Hepatocyte (in vitro differentiated cells): ENCODE results near the gene BCL2. TPM values are rescaled to one million over a fixed set of nuclear protein-coding genes. Genes with fewer than 3 reads are reported as not detected.

Source experiments
- DNase-seq: peaks from one replicate; pipeline ENCODE4 v3.0.0-alpha.2; 2016; ENCODE audit warnings: low spot score
- H2AFZ ChIP-seq: fragments of 200-600 bp; sonication (generic); 2 replicates; pipeline ENCODE4 v1.6.0; 2016; ENCODE audit warnings: antibody characterized with exemption, mild to moderate bottlenecking
- H3K27ac ChIP-seq: fragments of 200-600 bp; sonication (generic); 2 replicates; pipeline ENCODE4 v1.5.1; 2016; ENCODE audit warnings: mild to moderate bottlenecking
- H3K27me3 ChIP-seq: fragments of 200-600 bp; sonication (generic); 2 replicates; pipeline ENCODE4 v1.6.1; 2016
- H3K36me3 ChIP-seq: fragments of 200-600 bp; sonication (generic); replicated peaks from 2 replicates; pipeline ENCODE4 v1.5.1; 2016; ENCODE audit warnings: low read depth; ENCODE audit not compliant: insufficient read depth
- H3K4me1 ChIP-seq: fragments of 200-600 bp; sonication (generic); 2 replicates; pipeline ENCODE4 v1.5.1; 2016; ENCODE audit warnings: mild to moderate bottlenecking, moderate library complexity; ENCODE audit not compliant: insufficient read depth
- H3K4me2 ChIP-seq: fragments of 200-600 bp; sonication (generic); 2 replicates; pipeline ENCODE4 v1.6.0; 2016
- H3K4me3 ChIP-seq: fragments of 200-600 bp; sonication (generic); 2 replicates; pipeline ENCODE4 v1.5.1; 2016; ENCODE audit warnings: mild to moderate bottlenecking
- H3K79me2 ChIP-seq: fragments of 200-600 bp; sonication (generic); 2 replicates; pipeline ENCODE4 v1.6.0; 2017; ENCODE audit warnings: mild to moderate bottlenecking
- H3K9me2 ChIP-seq: fragments of 200-600 bp; sonication (generic); replicated peaks from 2 replicates; pipeline ENCODE4 v1.6.0; 2017; ENCODE audit warnings: mild to moderate bottlenecking; ENCODE audit not compliant: insufficient read depth
- H3K9me3 ChIP-seq: fragments of 200-600 bp; sonication (generic); 2 replicates; pipeline ENCODE4 v1.5.1; 2016; ENCODE audit warnings: low read depth, mild to moderate bottlenecking
- H4K20me1 ChIP-seq: fragments of 200-600 bp; sonication (generic); 2 replicates; pipeline ENCODE4 v1.6.0; 2016; ENCODE audit warnings: mild to moderate bottlenecking; ENCODE audit not compliant: insufficient read depth, poor library complexity, severe bottlenecking
- EZH2 ChIP-seq: fragments of 200-600 bp; sonication (generic); IDR thresholded peaks from 2 replicates; pipeline ENCODE4 v1.6.1; 2016; ENCODE audit warnings: antibody characterized with exemption, mild to moderate bottlenecking, borderline replicate concordance
- EZH2phosphoT487 ChIP-seq: fragments of 200-600 bp; sonication (generic); IDR thresholded peaks from one replicate; pipeline ENCODE4 v1.6.1; 2018; ENCODE audit warnings: antibody characterized with exemption, mild to moderate bottlenecking, low read depth, moderate library complexity; ENCODE audit not compliant: unreplicated experiment, severe bottlenecking
- WGBS: methylation state at CpG from one replicate; pipeline ENCODE4 v1.1.6; 2016; ENCODE audit warnings: low lambda C conversion rate; ENCODE audit errors: missing lambda C conversion rate; 5-methylcytosine and 5-hydroxymethylcytosine counted together
- polyA plus RNA-seq: library from polyadenylated mRNA; unstranded; fragments of >200 nt; fragmentation: Nextera tagmentation; extraction: Ambion mirVana; gene quantifications from 2 replicates; pipeline ENCODE4 v1.2.1, GENCODE V29; 2016
- total RNA-seq: library from RNA; depleted of rRNA; stranded (reverse); fragments of >200 nt; gene quantifications from 2 replicates; pipeline ENCODE4 v1.2.3, GENCODE V29; 2014
- TF ChIP-seq, protein P1 (sequence below): fragments of 200-600 bp; sonication (generic); IDR thresholded peaks from 2 replicates; pipeline ENCODE4 v1.5.1; 2016; ENCODE audit warnings: antibody characterized with exemption, mild to moderate bottlenecking; ENCODE audit not compliant: poor library complexity

Gene BCL2
- total and polyA plus RNA-seq, 2 experiments from 2014 or later: 1.0 to 11.4 TPM

DNA sequence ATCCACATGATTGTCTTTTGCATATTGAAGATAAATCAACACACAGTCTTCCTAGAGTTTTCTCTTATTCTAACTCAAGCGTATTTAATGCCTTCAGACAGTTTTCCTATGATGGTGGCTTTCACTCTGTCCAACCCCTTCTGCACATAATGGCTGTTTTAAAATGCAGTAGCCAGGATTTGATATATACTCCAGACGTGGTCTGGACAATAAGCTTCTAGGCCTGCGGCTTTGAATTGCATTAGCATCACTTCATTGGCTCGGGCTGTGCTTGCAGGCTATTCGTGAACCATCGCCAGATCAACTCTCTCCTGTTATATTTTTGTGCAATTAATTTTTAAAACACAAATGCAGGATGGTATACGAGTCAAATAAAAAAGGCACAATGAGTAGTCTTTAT lies 235.3 kb downstream of the BCL2 start:
- H3K4me1 ChIP-seq: no peaks in the 10 kb centered on the region
- no peak overlapping the region for H3K4me3 ChIP-seq
- no peak for DNase-seq
- 90% methylated on average over 7 of the region's 7 CpGs for WGBS
- H3K36me3 ChIP-seq: no peaks in the 10 kb centered on the region
- TF ChIP-seq EZH2: no peak
- H3K27me3 ChIP-seq: no peaks in the 10 kb centered on the region
- H2AFZ ChIP-seq: no peak overlapping the region
- H3K27ac ChIP-seq: no peak overlapping the region
- no peaks in the 10 kb centered on the region for H3K9me3 ChIP-seq
- H3K79me2 ChIP-seq: no peaks in the 10 kb centered on the region
- no peaks in the 10 kb centered on the region for H3K9me2 ChIP-seq
- H3K4me2 ChIP-seq: no peak overlapping the region
- H4K20me1 ChIP-seq: no peaks in the 10 kb centered on the region

DNA sequence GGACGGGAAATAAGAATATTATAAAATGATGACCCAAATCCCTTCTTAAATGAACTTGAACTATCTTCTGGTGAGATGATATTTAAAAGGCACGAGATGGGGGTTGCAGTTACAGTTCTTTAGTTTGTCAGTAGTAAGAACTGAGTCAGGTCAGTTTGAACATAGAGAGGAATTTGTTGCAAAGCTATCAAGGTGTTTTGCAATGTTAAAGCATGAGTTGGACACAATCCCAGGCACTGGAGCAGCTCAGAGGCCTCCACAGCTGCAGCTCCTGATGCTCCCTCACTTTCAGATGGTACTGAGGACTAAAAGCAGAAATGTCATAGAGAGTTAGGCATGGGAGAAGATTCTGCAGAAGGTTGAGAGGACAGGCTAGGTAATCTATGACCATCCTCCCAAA lies 236.0 kb downstream of the BCL2 start:
- no peaks in the 10 kb centered on the region for H3K9me3 ChIP-seq
- no peak overlapping the region for H3K27ac ChIP-seq
- H4K20me1 ChIP-seq: no peaks in the 10 kb centered on the region
- WGBS: 97% methylated on average over 2 of the region's 2 CpGs
- DNase-seq: no peak
- H3K4me2 ChIP-seq: no peak overlapping the region
- H3K27me3 ChIP-seq: no peaks in the 10 kb centered on the region
- H3K4me3 ChIP-seq: no peak overlapping the region
- no peak overlapping the region for H2AFZ ChIP-seq
- H3K9me2 ChIP-seq: no peaks in the 10 kb centered on the region
- no peaks in the 10 kb centered on the region for H3K36me3 ChIP-seq
- TF ChIP-seq EZH2phosphoT487: no peak
- TF ChIP-seq, protein P1, sequence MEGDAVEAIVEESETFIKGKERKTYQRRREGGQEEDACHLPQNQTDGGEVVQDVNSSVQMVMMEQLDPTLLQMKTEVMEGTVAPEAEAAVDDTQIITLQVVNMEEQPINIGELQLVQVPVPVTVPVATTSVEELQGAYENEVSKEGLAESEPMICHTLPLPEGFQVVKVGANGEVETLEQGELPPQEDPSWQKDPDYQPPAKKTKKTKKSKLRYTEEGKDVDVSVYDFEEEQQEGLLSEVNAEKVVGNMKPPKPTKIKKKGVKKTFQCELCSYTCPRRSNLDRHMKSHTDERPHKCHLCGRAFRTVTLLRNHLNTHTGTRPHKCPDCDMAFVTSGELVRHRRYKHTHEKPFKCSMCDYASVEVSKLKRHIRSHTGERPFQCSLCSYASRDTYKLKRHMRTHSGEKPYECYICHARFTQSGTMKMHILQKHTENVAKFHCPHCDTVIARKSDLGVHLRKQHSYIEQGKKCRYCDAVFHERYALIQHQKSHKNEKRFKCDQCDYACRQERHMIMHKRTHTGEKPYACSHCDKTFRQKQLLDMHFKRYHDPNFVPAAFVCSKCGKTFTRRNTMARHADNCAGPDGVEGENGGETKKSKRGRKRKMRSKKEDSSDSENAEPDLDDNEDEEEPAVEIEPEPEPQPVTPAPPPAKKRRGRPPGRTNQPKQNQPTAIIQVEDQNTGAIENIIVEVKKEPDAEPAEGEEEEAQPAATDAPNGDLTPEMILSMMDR: no peak
- TF ChIP-seq EZH2: no peak
- no peaks in the 10 kb centered on the region for H3K79me2 ChIP-seq
- no peaks in the 10 kb centered on the region for H3K4me1 ChIP-seq

DNA sequence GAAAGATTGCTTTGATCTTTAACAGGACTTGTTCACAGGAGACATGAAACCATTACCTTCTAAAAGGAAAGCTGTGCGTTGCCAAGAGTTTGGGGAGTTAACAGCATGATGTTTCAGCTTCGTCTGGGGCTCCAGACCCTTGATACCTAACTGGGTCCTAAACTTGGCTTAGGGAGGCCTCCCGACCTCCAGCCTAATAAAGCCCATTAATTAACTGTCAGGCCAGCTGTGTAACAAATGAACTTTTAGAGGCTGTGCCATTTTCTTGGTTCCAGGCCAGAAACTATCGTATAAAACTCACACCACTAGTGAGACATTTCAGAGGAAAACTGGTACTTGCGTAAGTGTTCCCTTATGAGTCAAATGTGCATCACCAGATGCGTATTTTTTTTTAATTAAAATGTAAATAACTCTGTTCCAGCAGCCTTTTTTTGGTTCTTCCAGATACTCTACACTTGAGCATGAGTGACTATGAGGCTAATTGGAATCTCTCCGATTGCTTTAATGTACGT lies 236.5 kb downstream of the BCL2 start:
- Histone ChIP-seq H3K9me2 (no peaks in the 10 kb centered on the region), H3K4me2 (no peak overlapping the region), H3K36me3 (no peaks in the 10 kb centered on the region), H3K79me2 (no peaks in the 10 kb centered on the region), H3K27ac (no peak overlapping the region), H3K4me1 (no peaks in the 10 kb centered on the region), H2AFZ (no peak overlapping the region), H4K20me1 (no peaks in the 10 kb centered on the region), H3K27me3 (no peaks in the 10 kb centered on the region), H3K9me3 (no peaks in the 10 kb centered on the region), H3K4me3 (no peak overlapping the region)
- DNase-seq: no peak
- WGBS: 85% methylated on average over 8 of the region's 8 CpGs
- TF ChIP-seq EZH2 (no peak), EZH2phosphoT487 (no peak)
- TF ChIP-seq, protein P1: no peak

DNA sequence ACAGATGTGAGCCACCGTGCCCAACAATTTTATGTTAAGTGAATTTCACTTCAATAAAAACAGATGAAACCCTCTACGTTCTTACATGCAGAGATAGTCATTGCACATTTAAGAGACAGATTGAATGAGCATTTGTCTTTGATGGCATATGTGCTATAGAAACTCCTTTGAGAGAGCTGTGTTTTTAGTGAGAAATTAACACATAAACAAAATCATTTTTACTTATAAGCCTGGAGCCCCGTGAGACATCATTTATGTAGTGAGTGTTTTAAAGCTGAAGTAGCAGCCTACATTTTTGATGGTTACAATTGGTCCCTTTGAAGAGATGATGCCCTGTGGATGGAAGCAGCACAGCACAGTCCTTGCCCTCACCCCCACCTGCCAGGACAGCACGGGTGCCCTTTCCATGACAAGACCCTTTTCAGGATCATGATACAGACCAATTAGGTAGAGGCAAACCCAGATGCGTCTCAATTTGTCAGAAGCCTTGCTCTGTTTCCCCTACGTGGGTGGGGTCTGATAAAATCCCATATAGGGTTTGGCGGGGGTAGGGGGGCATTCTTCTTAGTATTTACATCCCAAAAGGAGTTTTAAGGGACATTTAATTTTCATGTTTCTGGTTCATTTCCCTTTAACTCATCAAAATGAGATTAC lies 237.1 kb downstream of the BCL2 start:
- Histone ChIP-seq H4K20me1 (no peaks in the 10 kb centered on the region), H2AFZ (no peak overlapping the region), H3K36me3 (no peaks in the 10 kb centered on the region), H3K79me2 (no peaks in the 10 kb centered on the region), H3K9me3 (no peaks in the 10 kb centered on the region), H3K27me3 (no peaks in the 10 kb centered on the region), H3K4me2 (no peak overlapping the region), H3K4me1 (no peaks in the 10 kb centered on the region), H3K27ac (no peak overlapping the region), H3K4me3 (no peak overlapping the region), H3K9me2 (no peaks in the 10 kb centered on the region)
- WGBS: 84% methylated on average over 7 of the region's 7 CpGs
- no peak for DNase-seq
- no peak for TF ChIP-seq EZH2
- TF ChIP-seq, protein P1: no peak
- no peak for TF ChIP-seq EZH2phosphoT487
